ENCODE results near the gene FILIP1. TPM values are rescaled to one million over a fixed set of nuclear protein-coding genes. Genes with fewer than 3 reads are reported as not detected.

The FILIP1 gene
- polyA plus RNA-seq (2011; rRNA removed), result 0.44 and 0.63 TPM in 2 replicates
- polyA minus RNA-seq (2011; rRNA and poly(A)+ RNA removed), result 0.26 and 0.43 TPM in 2 replicates

DNA sequence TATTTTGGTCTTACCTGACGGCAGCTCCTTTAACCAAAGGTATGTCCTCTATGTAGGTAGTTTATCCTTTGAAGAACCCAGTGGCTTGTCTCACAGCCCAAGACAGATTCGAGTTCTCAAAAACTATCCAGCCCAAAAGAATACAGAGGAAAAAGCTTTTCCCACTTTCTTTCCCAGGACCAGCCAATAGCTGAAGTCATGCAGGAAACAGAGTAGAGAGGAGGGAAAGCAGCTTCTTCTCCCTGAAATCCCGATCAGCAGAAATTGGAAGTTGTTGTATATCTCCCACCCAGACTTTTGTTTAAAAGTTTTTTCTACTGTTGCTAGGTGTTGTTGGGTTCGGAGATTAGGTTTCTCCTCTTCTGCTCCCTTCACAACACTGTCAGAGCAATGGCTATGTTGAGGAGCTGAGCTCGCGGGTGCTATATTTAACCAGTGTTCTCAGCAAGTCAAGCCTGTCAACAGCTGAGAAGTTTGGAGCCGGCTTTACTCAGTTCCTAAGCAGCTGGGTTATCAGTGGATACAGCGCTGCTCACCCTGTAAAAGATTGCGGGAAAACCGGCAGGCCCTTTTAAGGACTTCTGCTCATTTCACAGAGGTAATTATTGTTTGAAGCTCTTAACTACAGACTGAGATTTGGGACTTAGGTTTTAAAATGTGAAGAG, at the start of gene FILIP1:
Gene FILIP1 (minus strand): TSS at position 401 of the 665 bp plus-strand sequence. CDS start 78,828 bp downstream, outside the sequence.
- no peak for TF ChIP-seq CTCF (IDR thresholded peaks at IDR 0.05; ENCODE audit: insufficient read depth, low read depth, low read length)
- ChIA-PET CTCF (interaction anchor here (0.6 to 1.2 kb wide), 4 partner anchors 10 to 171 kb away, joined by 3 to 5 read pairs (median 4); no protein-coding TSS in a partner anchor), POLR2A (interaction anchor here (0.5 to 0.6 kb wide), 2 partner anchors 44 to 198 kb away, joined by 3 read pairs; no protein-coding TSS in a partner anchor)
- DNase-seq (ENCODE audit: low read depth), result no peak
- Histone ChIP-seq H3K4me3 (ENCODE audit: low read depth, low read length) (no peak within 1 kb of the TSS), H3K36me3 (ENCODE audit: control insufficient read depth, insufficient read depth, low read length) (no peaks in the 10 kb centered on the region), H3K27me3 (ENCODE audit: control insufficient read depth, insufficient read depth, low read length) (no peaks in the 10 kb centered on the region)

- DNase-seq (ENCODE audit: low read depth), result no peak
Measured at GRCh38 chr6:75543311-75543710, 49.7 kb upstream of the FILIP1 start.

GRCh38 chr6:75539136-75539535, 45.5 kb upstream of the FILIP1 start:
- ChIA-PET CTCF (interaction anchor here (0.8 kb wide), 1 partner anchor 17 kb away, joined by 3 read pairs; no protein-coding TSS in a partner anchor), POLR2A (no interaction called here)
- no peak overlapping the region for H3K4me3 ChIP-seq (ENCODE audit: low read depth, low read length)
- H3K27me3 ChIP-seq (ENCODE audit: control insufficient read depth, insufficient read depth, low read length), result no peaks in the 10 kb centered on the region
- no peaks in the 10 kb centered on the region for H3K36me3 ChIP-seq (ENCODE audit: control insufficient read depth, insufficient read depth, low read length)
- no peak for TF ChIP-seq CTCF (IDR thresholded peaks at IDR 0.05; ENCODE audit: insufficient read depth, low read depth, low read length)
- no peak for DNase-seq (ENCODE audit: low read depth)

More at GRCh38 chr6:75543311-75543710, 49.7 kb upstream of the FILIP1 start:
- no peaks in the 10 kb centered on the region for H3K27me3 ChIP-seq (ENCODE audit: control insufficient read depth, insufficient read depth, low read length)
- H3K36me3 ChIP-seq (ENCODE audit: control insufficient read depth, insufficient read depth, low read length), result no peaks in the 10 kb centered on the region
- no peak for TF ChIP-seq CTCF (IDR thresholded peaks at IDR 0.05; ENCODE audit: insufficient read depth, low read depth, low read length)
- ChIA-PET POLR2A (no interaction called here), CTCF (no interaction called here)
- no peak overlapping the region for H3K4me3 ChIP-seq (ENCODE audit: low read depth, low read length)

- ChIA-PET CTCF (interaction anchor here (1.0 kb wide), 1 partner anchor 280 kb away, joined by 3 read pairs; no protein-coding TSS in a partner anchor), POLR2A (no interaction called here)
Measured at GRCh38 chr6:75532521-75532920, 38.9 kb upstream of the FILIP1 start.

More at GRCh38 chr6:75532521-75532920, 38.9 kb upstream of the FILIP1 start:
- Histone ChIP-seq H3K27me3 (ENCODE audit: control insufficient read depth, insufficient read depth, low read length) (no peaks in the 10 kb centered on the region), H3K36me3 (ENCODE audit: control insufficient read depth, insufficient read depth, low read length) (no peaks in the 10 kb centered on the region), H3K4me3 (ENCODE audit: low read depth, low read length) (no peak overlapping the region)
- TF ChIP-seq CTCF (IDR thresholded peaks at IDR 0.05; ENCODE audit: insufficient read depth, low read depth, low read length), result no peak
- DNase-seq (ENCODE audit: low read depth), result no peak
